HFF-Myc (cell line): ENCODE measurements around the gene KIAA0513.

Source experiments
- DNase-seq: peaks from one replicate; pipeline ENCODE4 v3.0.0-alpha.2; 2011; ENCODE audit warnings: low read depth; ENCODE audit errors: extremely low read depth
- H3K4me3 ChIP-seq: replicated peaks from 2 replicates; pipeline ENCODE4 v1.5.1; 2011; ENCODE audit warnings: low read depth, mild to moderate bottlenecking, control low read depth, low read length
- CTCF ChIP-seq: IDR thresholded peaks from 2 replicates; pipeline ENCODE4 v1.5.1; 2012; ENCODE audit warnings: mild to moderate bottlenecking, low read depth, low read length, control low read depth; ENCODE audit errors: missing control alignments

Gene KIAA0513

DNA sequence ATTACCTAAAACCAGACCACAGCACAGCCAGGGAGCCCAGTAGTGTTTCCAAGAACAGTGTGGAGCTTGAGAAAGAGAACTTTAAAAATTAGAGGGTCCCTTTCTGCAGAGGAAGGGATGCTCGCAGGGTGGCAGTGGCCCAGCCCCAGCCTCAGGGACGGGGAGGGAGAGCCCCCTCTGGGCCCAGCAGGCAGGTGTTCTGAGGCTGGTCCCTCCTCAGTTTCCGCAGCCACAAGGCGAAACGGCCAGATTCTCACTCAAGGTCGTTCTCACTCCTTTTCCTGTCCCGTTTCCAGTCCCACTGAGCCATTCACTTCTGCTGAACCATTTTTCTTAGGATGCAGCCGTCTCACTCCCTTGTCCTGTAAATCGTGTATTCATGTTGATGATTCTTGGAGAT lies 64.7 kb downstream of the KIAA0513 start:
- TF ChIP-seq CTCF: no peak
- no peak overlapping the region for H3K4me3 ChIP-seq
- DNase-seq: no peak

DNA sequence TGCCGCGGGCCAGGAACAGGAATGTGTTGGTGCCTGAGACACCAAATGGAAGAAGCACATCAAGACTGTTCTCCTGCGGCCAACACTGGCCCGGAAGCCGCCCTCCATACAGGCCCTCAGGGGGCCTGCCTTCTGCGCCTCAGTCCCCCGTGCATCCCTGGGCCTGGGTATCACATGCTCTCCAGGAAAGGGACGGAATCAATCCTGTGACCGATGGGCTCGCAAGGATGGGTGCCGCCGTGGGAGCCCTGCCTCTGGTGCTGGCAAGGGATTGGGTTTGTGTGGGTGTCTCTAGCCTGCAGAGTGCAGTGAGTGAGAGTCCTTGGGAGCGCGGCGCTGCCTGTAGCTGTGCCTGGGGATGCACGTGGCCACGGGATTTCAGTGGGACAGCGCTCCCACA lies 65.3 kb downstream of the KIAA0513 start:
- no peak for TF ChIP-seq CTCF
- H3K4me3 ChIP-seq: no peak overlapping the region
- DNase-seq: no peak

DNA sequence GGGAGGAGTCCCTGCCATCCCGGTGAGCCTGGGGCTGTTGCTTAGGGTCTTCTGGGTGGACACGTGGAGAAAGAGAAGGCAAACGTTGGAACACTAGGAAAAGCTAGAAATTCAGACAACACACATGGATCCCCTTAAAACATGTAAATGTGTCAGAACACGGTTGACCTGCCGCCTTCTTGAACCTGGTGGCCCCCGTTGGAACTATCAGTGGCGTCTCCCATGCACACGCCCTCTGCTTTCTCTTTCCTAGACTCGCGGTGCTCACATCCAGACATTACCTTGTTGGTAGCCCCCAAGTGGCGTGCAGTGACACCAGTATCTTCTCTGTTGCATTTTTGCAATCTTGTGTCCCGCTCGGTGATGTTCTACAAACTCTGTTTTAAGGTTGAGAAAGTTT lies 66.1 kb downstream of the KIAA0513 start:
- no peak for TF ChIP-seq CTCF
- H3K4me3 ChIP-seq: no peak overlapping the region
- DNase-seq: no peak

- DNase-seq: no peak
- no peak overlapping the region for H3K4me3 ChIP-seq
- TF ChIP-seq CTCF: no peak
Observed at GRCh38 chr16:85094176-85094805, 66.7 kb downstream of the KIAA0513 start.

DNA sequence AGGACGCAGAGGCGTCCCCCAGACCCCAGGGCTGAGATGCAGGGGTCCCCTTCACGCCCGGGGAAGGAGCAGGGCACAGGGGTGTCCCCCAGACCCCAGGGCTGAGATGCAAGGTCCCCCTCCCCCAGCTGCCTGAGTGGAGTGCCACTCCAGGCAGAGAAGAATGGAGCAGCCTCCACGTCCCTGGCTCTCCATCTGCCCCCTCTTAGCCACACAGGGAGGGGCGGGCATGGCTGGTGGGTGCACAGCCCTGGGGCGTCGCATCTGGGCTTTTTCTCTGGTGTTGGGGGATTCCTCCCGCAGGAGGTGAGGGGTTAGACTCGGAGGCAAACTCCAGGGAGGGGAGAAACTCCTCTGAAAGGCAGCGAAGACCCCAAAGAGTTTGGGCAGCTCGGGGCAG lies 67.2 kb downstream of the KIAA0513 start:
- DNase-seq: no peak
- no peak overlapping the region for H3K4me3 ChIP-seq
- no peak for TF ChIP-seq CTCF

DNA sequence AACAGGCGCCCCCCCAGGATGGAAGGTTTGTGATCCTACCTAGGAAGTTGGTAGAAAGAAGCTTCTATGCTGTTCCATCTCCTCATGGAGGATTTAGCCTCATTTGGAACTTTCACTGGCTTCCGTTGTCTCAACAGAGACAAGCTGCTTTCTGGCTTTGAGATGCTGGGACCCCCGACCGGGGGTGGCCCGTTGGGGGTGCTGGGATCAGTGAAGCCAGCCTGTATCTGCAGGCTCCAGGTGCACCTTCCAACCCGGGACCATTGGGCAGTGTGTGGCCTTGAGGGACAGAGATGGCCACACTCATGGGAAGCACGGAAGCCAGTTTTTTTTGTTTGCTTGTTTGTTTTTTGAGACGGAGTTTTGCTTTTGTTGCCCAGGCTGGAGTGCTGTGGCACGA lies 69.3 kb downstream of the KIAA0513 start:
- TF ChIP-seq CTCF: no peak
- no peak overlapping the region for H3K4me3 ChIP-seq
- no peak for DNase-seq

DNA sequence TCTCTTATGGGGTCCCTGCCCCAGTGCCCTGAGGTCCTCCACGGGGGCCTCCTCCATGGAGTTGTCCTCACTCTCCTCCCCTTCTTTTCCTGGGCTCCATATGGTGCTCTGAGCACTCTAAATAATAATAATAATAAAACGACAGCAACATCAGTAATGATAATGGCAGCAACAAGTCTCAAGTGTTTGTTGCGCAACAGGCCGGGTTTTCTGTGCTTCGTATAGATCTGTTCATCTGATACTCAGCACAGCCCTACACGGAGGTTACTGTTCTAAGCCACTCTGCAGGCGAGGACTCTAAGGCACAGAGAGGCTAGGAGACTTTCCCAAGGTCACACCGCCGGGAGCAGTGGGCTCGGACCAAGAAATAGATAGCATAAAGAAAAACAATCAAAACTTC lies 71.0 kb downstream of the KIAA0513 start:
- TF ChIP-seq CTCF: no peak
- H3K4me3 ChIP-seq: no peak overlapping the region
- no peak for DNase-seq
